ENCODE results near the gene CBX6.

DNA sequence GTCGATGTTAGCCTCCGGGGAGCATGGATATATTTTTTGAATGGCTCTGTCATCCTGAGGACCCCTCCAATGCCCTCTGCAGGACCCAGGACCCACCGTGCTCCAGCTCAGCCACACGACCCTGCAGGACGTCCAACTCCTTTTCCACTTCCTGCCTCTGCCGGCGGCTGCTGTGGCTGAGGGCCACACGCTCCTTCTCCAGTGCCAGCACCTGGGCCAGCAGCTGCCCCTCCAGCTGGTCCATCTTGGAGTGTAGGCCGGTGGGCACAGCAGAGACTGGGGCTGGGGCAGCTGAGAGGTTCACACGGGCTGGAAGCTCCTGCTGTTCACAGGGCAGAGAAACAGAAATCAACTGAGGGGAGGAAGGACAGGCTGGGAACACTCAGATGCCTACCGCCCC, 43.8 kb downstream of the CBX6 start:
- TF ChIP-seq ATF2 (IDR thresholded peaks at IDR 0.05; ENCODE audit: low read length) (no peak), CTCF (IDR thresholded peaks at IDR 0.05; ENCODE audit: control extremely low read depth in 1 of 3, insufficient read depth in 1 of 3, low read depth in 1 of 3, low read length in 3 of 3) (no peak), SP2 (IDR thresholded peaks at IDR 0.05; ENCODE audit: low read length) (no peak), BACH1 (IDR thresholded peaks at IDR 0.05; ENCODE audit: low read length) (no peak)
